Renal cortex interstitium (tissue), 11 donors: Measurements from ENCODE around the gene PDHX. TPM values are rescaled to one million over a fixed set of nuclear protein-coding genes. Genes with fewer than 3 reads are reported as not detected.
A peak's percentile ranks its signal among the peaks of the same experiment; 100 is the strongest.

Source experiments
- DNase-seq, 11 donors: peaks; one replicate each; pipeline ENCODE4 v3.0.0-alpha.2; 2013; ENCODE audit warnings: low read depth in 9 of 11, low spot score in 4 of 11; ENCODE audit errors: extremely low read depth in 1 of 11
- polyA plus RNA-seq, 3 donors: library from polyadenylated mRNA; unstranded; fragments of 120-200 nt; gene quantifications; one replicate each; pipeline ENCODE4 v1.2.1, GENCODE V29; 2013; ENCODE audit not compliant: insufficient read length in 3 of 3

The PDHX gene
- polyA plus RNA-seq, 3 donors: 36.1 to 38.5 (median 37.3) TPM

- no peak for DNase-seq
Measured at GRCh38 chr11:35029979-35030682, 113.7 kb downstream of the PDHX start.

GRCh38 chr11:35030716-35031213, 114.3 kb downstream of the PDHX start:
- no peak for DNase-seq

DNA sequence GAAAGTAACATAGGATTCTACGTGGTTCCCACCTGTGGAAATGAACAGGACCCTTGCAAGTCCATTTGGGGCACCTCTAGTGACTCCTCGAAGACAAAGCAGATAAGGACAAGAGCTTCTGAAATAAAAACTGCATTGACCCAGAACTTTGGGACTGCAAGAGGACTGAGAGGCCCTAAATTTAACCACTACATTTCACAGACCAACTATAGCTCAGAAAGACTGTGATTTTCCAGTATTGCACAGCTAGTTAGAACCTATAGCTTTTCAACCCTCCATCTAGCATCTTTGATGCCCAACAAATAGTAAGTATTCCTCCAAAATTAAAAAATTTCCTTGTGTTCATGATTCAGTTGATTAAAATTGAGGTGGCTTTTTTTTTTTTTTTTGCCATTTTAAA, 114.9 kb downstream of the PDHX start:
- no peak for DNase-seq

DNA sequence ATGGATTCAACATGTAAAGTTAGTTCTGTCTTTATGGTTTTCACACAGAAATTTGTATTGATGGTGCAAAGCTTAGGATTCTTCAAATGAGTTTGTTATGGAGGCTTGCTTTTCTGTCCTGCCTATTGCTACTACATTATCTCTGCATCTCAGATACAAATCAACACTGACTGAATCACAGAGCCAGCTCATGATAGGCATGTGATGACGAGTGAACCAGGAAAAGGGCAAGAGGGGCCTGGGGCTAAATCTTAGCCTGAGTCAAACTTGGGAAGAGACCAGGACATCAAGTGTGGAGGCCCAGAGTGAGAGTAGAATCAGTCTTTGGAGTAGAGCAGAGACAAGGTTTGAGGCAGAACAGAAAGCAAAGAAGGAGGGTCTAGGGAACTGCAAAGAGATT, 115.4 kb downstream of the PDHX start:
- no peak for DNase-seq

GRCh38 chr11:35033011-35033410, 116.6 kb downstream of the PDHX start:
- DNase-seq: no peak

DNA sequence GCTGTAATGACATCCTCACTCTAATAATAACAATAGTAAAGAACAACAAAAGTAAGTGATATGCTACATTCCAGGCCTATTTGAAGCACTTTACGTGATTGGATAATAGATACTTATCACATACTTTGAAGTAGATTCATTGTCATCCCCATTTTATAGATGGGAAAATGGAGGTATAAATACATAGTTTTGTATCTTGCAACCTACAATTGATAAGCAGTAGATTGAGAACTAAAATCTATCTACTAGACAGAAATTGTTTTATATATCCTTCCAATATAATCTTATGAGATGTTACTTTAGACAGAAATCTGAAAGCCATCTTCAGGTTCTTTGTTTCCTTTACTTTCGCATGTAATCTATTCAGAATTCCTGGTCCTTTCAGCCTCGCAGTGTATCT, 118.0 kb downstream of the PDHX start:
- DNase-seq: no peak

- no peak for DNase-seq
Measured at GRCh38 chr11:35035894-35036408, 119.5 kb downstream of the PDHX start.

DNA sequence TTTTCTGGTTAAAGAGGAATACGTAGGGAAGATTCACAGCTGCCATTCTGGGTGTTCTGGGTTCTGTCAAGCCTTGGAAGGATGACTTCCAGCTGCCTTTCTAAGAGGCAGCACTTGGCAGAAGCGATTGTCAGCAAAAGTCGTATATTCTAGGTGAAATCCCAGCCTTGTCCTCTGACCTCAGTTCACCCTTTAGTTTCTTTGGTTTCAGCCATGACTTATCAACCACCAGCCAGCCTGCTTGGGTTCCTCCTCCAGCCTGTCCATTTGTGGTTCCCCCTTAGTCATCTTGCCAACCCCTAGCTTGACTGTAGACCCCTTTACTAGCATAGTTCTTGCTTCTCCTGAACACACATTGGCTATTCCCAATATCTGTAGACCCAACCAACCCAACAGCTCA, 120.2 kb downstream of the PDHX start:
- no peak for DNase-seq

DNA sequence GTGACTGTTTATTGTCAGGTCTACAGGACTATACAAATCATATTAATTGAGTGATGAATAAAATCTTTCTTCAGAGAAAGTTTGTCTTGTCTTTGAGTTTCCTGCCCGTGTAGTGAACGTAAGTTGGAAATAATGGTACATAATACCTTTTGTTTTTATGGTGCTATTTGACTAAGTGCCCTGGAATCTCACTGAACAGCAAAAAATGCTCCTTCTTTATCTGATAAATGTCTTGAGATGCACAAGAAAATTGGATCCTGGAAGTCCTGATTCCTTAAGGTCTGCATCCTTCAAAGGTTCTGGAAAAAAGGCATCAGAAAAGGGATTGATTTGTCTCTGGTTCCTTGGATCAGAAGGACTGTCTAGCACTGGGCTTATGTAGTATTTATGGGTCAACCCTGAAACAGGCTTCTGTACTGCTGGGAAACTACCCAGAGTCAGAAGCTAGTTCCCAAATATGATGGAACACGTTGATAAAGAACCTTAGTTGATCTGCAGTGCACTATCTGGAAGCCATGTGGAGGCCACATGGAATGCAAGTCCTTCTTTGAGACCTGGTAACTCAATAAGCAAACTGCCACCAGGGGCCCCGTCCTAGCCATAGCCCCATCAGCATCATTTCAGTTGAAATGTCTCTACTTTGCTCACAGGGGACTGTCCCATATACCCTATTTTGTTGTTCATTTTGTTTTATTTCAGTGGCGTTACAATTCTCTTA, 122.0 kb downstream of the PDHX start:
- DNase-seq: no peak

GRCh38 chr11:35039076-35039475, 122.7 kb downstream of the PDHX start:
- no peak for DNase-seq

DNA sequence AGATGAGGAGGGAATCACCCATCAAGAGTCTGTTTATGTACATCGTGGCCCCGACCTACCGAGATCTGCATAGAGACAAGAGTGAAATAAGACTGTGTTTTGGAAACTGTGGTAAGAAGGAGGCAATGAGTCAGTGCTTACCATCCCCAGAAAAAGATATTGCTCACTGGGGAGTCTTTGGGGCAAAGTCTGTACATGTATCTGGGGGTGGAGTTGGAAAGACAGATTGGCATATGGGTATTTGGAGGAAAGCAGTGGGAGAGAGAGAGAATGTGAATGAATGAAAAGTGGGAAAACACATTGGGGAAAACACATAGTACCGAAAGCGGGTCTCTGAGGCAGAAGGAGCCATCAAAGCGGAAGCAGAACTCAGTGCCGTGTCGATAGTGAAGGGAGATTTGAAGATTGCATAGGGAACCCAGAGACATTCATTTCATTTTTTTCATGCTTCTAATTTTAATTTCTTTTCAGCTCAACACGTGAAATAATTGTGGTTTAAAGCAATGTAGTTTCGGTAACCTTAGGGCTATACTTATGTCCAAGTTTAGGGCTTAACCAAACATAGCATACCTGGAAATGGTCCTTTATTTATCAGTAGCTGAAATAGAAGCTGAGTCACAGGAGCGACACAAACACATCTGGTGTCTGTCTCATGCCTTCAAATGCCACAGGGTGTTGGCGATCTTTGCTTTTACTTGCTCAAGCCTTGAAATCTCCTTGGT, 124.0 kb downstream of the PDHX start:
- DNase-seq: no peak

GRCh38 chr11:35041070-35041554, 124.7 kb downstream of the PDHX start:
- DNase-seq: no peak

- no peak for DNase-seq
Measured at GRCh38 chr11:35042224-35042623, 125.8 kb downstream of the PDHX start.

DNA sequence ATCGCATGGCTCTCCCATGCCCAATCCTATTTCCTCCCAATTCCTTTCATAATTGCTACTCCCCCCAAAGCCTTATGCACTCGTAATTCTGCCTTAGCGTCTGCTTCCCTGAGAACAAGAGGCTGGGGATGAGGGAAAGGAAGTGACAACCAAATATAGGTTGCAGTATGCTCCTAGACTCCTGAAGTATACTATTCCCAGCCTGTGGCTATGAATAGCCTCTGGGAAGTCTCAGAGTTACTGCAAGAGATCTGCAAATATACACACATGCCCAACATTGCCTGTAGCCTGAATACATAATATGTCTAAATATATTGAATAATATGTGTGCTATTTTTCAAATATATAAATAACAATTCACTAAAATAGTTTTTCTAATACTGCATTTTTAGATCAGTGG, 126.5 kb downstream of the PDHX start:
- DNase-seq: no peak

DNA sequence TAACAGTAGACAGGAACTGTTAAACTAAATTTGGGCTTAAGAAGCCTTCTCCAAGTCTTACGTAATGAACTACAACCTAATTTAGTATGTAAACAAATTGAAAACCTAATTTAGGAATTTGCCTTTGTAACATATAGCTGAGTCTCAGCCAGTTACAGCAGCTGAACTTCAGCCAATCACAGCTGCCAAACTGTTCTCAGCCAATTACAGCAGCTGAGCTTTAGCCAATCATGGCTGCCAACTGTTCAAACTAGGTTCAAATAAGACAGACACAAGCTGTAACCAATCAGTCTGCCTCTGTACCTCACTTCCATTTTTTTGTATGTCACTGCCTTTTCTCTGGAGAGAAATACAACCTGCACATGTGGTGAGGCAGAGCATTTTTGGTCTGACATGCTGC, 127.5 kb downstream of the PDHX start:
- no peak for DNase-seq

DNA sequence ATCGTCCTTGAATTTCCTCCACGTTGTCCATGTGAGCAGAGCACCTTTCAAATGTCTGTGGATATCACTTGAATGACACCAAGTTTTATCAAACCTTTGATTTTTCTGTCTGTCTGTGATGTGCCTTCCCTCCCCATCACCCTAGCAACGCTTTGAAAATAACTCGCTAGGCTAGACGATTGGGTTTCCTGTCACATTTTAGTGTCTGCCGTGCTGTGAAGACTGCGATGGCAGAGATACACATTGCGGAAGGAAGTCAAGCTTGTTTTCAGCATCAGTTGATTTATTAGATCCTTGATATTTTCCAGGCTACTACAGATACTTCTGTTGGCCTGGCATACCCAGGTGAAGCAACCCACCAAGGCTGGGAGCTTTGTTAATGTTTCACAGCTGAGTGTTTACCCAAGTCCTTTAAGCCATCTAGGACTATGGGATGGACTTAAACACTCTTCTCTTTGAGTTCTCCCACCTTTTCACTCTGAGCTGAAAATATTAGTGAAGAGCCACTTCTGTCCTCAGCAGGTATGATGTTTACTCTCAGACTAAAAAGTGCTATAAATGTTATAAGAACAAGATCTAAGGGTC, 128.9 kb downstream of the PDHX start:
- DNase-seq: peak in 3 of 11 donors; percentile 5 to 16 (median 12)
